Measurements from ENCODE around the gene RAG2. TPM values are rescaled to one million over a fixed set of nuclear protein-coding genes. Genes with fewer than 3 reads are reported as not detected.
"Not testable (repeated sequence)": the region's sequence is repeated elsewhere in the genome, so short reads cannot be mapped to it uniquely, and the experiment has no call there.

Gene RAG2
- total RNA-seq, 1 donor from 2014 or later, result 0.30 TPM

DNA sequence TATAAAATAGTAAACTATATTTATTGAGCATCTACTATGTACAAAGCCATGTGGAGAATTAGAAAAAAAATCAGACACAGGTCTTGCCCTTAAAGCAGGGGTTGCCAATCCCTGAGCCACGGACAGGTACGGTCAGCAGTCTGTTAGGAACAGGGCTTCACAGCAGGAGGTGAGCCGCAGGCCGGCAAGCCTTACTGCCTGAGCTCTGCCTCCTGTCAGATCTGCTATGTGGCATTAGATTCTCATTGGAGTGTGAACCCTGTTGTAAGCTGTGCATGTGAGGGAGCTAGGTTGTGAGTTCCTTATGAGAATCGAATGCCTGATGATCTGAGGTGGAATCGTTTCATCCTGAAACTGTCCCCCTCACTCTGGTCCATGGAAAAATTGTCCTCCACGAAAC, 2.1 kb upstream of the RAG2 start:
- no peak for DNase-seq

DNA sequence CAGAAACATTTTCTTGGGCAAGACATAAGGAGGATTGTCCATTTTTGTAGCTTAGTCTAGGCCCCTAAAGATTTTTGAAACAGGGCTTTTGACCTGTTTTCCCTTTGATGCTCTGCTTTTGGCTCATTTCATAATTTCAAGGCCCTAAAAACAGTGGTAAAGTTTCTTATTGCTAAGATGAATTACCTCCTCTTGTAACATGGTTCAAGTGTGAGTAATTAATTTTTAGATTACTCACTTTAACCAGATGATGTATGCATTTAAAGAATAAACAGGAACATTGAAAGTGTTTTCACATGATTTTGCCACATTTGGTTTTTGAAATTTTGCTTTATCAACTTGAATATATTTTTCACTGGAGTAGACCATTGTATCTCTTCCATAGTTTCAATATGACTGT, 1.2 kb downstream of the RAG2 start:
- no peak for DNase-seq

- peak; percentile 91 for DNase-seq
Measured at GRCh38 chr11:36594316-36594989, 3.6 kb downstream of the RAG2 start, which contains the start of gene IFTAP. IFTAP (plus strand) TSS chr11:36594502; CDS start chr11:36610104, 15,602 bp downstream.

- DNase-seq, result no peak
Measured at GRCh38 chr11:36591433-36591832, 6.6 kb downstream of the RAG2 start.

DNA sequence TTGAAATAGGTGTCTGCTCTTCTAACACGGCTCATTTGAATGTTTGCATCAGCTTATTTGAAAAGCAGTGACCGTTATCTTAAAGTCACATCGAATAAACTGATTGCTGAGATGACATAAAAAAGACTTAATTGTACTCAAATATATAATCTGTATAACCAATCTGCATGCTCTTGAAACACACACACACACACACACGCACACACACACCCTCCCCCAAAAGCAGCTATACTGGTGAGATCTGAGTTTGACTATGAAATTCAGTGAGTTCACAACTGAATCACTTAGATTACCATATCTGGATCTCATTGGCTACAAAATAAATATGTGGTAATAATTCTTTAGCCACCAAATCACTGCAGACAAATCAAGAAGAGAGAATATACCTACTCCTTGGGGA, 7.5 kb downstream of the RAG2 start:
- no peak for DNase-seq

DNA sequence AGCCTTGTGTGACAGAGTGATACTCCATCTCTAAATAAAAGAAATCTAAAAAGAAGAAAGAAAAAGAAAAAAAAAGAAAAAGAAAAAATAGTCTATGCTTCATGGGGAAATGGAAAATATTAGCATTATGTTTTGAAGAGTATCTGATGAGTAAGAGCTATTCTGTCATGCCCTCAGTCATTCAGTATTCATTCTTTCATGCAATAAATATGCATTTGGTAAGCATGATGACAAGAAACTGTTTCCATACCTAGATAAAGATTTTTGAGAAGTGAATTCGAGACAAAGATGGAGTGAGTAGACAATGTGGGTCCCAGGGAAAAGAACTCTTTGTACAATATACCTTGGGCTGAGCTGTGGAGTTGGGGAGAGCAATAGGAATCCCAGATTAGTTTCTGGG, 9.9 kb downstream of the RAG2 start:
- DNase-seq, result no peak

DNA sequence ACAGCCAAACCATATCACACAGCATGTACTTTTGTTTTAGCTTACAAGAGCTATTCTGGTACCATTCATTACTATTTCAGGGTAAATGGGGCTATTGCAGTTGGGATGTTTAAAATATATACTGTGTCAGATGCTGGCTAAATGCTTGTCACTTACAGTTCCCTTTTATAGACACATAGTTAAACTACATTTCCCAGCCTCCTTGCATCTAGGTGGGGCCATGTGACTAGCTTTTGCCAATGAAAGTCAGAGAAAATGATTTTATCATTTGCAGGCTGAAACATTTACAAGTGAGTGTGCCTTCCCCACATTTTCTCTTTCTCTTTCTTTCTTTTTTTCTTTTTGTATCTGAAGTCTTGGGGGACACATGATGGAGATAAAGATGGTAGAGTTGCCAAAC, 11.5 kb downstream of the RAG2 start:
- DNase-seq, result no peak

DNA sequence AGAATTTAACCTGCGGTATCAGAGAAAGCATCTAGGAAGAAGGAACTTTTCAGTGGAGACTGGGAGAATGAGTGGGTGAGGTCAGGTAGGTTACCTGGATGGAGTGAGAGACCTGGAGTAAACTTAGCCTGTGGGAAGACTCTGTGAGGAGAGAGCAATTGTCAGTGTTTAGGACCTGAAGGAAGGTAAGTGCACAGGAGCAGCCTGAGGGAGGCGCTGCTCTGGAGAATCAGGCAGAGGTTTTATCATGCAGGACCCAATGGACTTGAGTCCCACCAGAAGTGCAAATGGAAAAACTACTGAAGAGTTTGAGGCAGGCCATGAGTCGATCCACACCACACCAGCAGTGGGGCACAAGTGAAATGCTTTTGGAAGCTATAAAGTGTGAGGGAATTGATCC, 14.4 kb downstream of the RAG2 start:
- DNase-seq, result no peak

GRCh38 chr11:36581536-36581935, 16.5 kb downstream of the RAG2 start:
- DNase-seq, result no peak

GRCh38 chr11:36578458-36578857, 19.6 kb downstream of the RAG2 start:
- DNase-seq, result no peak

GRCh38 chr11:36577859-36578258, 20.2 kb downstream of the RAG2 start:
- DNase-seq, result peak; percentile 39

DNA sequence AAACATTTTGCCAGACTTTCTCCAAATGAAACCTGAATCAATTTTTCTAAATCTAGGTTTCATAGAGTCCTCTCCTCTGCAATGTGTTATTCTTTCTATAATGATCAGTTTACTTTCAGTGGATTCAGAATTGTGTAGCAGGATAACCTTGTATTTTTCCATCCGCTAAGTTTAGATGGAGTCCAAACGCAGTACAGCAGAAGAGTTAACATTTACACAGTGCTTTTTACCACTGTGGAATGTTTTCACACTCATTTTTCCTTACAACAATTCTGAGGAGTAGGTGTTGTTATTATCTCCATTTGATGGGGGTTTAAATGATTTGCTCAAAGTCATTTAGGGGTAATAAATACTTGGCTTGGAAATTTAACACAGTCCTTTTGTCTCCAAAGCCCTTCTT, 20.7 kb downstream of the RAG2 start:
- no peak for DNase-seq

GRCh38 chr11:36574486-36574885, 23.6 kb downstream of the RAG2 start:
- DNase-seq, result no peak

DNA sequence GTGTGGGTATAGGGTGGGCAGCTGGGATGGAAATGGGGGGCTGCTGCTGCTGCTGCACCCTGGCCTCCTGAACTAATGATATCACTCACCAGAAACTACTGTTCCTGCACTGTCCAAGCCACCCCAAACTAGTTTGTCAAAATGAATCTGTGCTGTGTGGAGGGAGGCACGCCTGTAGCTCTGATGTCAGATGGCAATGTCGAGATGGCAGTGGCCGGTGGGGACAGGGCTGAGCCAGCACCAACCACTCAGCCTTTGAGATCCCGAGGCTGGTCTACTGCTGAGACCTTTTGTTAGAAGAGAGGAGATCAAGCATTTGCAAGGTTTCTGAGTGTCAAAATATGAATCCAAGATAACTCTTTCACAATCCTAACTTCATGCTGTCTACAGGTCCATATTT, 28.9 kb downstream of the RAG2 start:
- no peak for DNase-seq

DNA sequence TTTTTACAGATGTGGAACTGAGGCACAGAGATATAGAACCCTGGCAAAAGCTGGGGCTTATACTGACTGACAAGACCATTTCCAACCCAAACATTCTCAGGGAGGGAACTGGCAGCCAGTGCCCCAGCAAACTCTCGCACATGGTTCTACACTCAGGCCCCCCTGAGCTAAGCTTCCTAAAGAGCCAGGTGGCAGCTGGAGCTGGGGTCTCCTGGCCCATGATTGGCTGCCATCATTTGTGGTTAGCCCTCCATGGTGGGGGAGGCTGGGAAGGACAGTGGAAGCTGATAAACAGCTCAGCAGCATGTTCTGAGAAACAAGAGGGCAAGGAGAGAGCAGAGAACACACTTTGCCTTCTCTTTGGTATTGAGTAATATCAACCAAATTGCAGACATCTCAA, 30.3 kb downstream of the RAG2 start, which contains the start of gene RAG1:
Gene RAG1 (plus strand): TSS at position 314 of the 400 bp plus-strand sequence. CDS start 5,298 bp downstream, outside the sequence.
- DNase-seq, result no peak

GRCh38 chr11:36566407-36567053, 31.5 kb downstream of the RAG2 start:
- DNase-seq, result no peak

DNA sequence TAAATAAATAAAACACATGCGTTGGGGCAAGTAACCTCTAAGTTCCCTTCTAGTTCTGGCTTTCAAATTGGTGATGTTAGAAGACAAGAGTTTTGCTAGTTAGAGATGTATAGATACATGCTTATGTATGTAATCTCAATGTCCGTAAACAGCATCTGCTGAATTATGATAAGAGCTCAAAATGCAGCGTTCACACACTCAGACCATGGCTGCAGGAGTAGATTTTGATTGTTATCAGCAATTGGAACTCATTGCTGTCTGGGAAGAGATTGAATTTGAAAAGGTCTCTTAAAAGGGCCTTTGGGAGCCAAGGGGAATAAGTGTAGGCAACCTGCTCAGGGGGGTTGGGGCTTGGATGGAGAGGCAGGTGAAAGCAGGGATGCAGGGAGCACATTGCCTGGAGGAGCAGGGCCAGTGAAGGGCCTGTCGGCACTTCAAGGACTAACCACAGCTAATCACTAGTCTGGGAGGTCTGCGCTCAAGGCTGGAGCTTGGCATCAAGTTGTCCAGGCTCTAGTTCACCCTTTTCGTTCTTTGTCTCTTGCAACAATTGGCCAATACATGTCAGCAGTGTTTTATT, 32.9 kb downstream of the RAG2 start:
- DNase-seq, result no peak

- DNase-seq, result peak; percentile 61
Measured at GRCh38 chr11:36564376-36565030, 33.5 kb downstream of the RAG2 start.

- no peak for DNase-seq
Measured at GRCh38 chr11:36558571-36559413, 39.2 kb downstream of the RAG2 start.

DNA sequence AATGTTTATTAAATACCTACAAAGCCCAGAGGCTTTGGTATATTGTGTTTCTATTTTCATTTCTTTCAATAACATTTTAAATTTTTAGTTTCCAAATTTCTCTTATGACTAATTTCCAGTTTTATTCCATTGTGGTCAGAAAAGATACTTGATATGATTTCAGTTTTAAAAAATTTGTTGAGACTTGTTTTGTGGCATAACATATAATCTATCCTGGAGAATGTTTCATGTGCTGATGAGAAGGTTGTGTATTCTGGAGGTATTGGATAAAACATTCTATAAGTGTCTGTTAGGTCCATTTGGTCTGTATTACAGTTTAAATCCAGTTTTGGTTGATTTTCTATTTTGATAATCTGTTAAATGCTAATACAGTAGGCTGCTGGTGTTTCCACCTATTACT, 40.0 kb downstream of the RAG2 start:
- DNase-seq, result no peak

DNA sequence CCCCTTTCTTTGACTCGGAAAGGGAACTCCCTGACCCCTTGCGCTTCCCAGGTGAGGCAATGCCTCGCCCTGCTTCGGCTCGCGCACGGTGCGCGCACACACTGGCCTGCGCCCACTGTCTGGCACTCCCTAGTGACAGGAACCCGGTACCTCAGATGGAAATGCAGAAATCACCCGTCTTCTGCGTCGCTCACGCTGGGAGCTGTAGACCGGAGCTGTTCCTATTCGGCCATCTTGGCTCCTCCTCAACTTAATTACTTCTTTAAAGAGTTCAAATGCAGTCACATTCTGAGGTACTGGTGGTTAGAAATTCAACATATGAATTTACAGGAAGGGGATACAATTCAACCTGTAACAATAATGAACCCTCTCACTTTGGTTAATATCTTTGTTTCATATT, 40.6 kb downstream of the RAG2 start:
- not testable (repeated sequence) for DNase-seq
